Stimulated activated CD8-positive, alpha-beta memory T cell treated with anti-CD3 and anti-CD28 coated beads, Interleukin-7, amount 100 ng/mL, for 24 hours (primary cell): Measurements from ENCODE around the gene CYB5R3.
"Not testable (repeated sequence)": the region's sequence is repeated elsewhere in the genome, so short reads cannot be mapped to it uniquely, and the experiment has no call there.

Experiments used
- DNase-seq: peaks from one replicate; pipeline ENCODE4 v3.0.0-alpha.2; 2020; ENCODE audit warnings: low read depth

Gene CYB5R3

DNA sequence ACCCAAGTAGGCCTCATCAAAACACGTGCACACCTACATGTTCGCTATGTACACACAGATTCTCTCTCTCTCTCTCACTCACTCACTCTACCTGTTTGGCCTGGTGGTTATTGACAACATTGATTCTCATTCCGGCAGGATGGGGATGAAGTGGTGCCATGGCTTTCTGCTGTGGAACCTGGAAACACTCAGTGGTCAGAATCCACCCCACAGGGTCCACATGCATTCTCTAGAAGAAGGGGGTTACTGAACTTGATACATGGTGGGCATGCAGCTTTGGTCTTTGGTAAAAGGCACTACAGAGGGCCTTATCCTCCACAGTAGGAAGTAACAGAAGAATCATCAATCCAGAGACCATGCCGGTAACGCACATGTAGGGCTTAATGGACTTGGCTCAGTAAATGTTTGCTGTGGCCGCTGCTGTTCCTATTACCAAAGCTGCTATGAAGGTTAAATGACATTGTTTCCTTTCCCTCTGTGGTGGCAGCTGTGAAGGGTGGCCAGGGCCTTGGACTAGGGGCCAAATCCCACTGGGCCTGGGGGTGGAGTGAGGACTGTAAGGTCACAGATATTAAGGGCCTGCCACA is 47.2 kb downstream of the CYB5R3 start:
- no peak for DNase-seq

DNA sequence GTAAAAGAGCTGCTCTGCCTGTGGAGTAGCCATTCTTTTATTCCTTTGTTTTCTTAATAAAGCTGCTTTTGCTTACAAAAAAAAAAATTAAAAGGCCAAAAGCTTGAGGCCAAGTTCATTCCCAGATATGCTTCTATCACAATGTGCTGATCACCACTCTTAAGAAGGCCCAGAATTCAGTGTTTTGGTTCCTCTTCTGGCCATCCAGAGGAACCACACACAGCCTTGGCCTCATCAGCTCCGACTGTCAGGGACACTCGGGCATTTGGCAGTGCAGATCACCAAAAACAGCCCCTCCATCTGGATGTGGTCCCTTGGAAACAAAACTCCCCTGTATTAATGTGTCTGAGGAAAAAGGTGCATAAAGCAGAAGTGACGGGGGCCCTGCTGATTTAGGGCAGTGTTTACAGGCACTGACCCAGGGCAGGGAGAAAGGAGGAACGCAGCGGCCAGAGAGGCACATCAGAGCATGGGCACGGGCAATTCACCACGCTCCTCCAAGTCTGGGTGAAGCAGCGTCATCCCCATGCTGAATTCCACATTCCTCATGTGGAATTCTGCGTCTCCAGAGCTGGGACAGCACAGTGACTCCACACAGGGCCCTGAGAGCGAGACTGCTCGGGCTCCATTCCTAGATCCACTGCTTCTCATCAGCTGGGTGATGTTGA is 52.2 kb downstream of the CYB5R3 start:
- no peak for DNase-seq

DNA sequence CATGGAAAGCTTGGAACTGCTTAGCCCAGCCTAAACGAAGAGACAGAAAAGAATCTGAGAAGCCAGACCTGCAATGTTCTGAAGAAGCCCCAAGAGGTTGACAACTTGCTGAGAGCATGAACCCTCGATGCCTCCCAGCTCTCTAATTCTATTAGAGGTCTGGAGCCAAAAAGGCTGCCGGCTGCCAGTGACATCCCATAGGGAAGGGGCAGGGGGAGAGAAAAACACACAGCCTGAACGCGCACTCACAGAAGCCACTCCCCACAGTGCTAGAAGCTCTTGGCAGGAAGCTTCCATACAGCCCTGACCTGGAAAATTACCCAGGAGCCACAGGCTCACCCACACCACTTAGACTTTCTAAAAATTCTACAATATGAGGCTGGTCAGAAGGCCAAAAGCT is 52.9 kb downstream of the CYB5R3 start:
- DNase-seq = no peak

DNA sequence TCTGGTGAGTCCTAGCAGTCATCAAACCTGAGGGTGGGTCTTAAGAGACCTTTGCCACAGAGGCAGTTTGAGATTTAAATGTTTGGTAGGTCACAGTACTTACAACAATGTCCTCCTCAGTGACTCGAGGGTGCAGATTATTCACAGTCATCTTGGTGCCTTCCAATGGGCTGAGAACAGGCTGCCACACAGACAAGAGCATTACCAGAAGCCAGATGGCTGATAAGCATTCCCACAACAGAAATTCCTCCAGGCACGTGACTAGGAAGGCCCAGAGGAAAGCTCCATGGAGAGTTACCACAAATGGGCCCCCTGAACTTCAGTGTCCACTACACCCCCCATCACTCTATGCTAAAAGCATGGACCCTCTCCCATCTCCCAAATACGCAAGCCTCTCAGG is 53.8 kb downstream of the CYB5R3 start:
- no peak for DNase-seq

DNA sequence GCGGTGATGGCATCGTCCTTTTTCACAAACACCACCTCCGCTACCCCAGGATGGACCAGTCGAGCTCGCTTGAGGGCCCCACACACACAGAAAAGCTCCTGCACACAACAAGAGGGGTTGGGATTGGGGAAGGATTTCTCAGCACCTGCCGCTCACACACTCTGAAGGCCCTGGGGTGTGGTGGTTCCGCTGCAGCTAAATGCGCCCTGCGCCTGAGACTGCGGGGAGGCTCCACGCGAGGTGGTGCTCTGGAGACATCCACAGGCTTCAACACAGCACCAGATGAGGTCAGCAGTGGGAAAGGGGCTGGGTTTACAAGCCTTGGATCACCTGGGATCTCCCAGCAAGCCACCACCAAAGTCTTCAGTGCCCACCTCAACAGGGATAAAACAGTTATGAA is 57.2 kb downstream of the CYB5R3 start:
- no peak for DNase-seq

DNA sequence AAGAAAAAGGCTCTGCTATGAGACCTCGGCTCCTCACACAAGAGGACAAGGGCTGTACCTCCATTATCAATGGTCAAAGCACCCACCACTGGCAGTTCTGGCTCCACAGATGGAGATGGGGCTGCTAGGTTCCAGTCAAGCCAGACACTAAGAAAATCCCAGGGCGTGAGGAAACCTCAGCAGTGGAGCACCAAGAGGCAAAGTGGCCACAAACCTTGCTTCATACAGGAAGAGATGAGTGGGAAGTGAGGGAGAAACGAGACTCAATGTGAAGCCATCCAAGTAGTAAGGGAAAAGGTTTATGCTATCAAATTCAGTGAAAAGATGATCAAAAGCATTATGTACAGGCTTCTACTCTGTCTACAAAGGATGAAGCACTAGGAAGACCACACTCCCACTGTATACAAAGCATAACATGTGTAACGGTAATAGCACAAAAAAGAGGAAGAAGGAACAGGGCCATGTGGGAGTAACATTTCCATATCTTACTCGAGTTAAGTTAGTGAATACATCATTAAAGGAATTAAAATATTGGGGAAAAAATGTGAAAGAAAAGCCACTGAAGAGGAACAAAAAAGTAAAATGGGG is 61.5 kb downstream of the CYB5R3 start:
- DNase-seq = no peak

DNA sequence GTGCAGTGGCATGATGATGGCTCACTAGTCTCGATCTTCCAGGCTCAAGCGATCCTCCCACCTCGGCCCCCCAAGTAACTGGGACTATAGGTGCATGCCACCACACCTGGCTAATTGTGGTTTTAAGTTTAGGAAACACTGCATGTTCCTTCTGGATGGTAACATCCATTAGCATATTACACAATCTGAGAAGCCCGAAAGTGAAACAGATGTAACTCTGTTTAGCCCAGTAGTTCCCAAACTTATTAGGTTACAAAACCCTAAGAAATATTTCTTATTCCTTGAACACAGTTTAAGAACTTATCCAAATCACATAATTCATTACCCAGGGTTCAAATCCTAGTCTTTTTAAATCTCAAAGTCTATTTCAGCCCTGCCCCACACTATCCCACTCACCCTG is 62.8 kb downstream of the CYB5R3 start:
- DNase-seq = no peak

DNA sequence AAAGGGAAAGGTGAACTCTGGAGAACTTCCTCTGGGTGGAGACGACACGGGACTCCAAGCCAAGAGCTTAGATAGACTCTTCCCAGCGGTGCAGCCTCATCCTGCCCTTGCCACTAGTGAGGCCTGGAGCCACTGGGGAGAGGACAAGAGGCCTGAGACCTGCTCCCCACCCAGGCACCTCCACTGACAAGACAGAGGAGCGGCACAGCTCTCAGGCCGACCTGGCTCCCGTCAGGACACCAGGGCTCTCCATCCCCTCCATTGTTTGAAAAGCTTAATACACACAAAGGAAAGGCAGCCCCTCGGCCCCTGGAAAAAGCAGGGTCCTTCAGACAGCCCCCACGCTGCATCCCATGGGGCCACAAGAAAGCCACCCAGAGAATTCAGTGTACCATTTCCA is 64.1 kb downstream of the CYB5R3 start:
- DNase-seq = no peak

DNA sequence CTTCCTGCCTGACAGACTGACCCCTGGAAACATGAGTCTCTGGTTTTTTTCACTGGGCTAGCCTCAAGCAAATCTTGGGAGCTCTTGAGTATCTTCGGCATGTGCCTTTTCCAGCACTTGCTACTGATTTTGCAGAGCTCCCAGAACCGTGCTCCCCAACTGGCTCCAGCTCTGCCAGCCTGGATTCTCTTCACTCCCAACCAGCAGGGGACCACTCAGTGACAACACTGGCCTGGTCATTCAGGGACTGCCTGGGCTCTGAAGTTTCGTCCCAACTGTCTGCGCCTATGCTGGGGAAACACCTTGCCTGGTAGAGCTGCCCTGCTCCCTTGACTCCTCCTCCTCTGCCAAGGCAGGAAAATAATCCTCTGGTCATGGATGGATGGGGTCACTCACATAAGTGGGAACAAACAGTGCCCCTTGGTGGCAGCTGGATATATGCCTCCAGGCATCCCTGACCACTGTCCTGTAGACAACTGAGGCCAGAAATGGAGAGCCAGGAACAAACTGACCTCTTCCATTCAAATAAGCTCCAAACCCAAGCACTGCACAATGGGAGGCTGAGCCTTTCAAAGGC is 64.7 kb downstream of the CYB5R3 start:
- no peak for DNase-seq

DNA sequence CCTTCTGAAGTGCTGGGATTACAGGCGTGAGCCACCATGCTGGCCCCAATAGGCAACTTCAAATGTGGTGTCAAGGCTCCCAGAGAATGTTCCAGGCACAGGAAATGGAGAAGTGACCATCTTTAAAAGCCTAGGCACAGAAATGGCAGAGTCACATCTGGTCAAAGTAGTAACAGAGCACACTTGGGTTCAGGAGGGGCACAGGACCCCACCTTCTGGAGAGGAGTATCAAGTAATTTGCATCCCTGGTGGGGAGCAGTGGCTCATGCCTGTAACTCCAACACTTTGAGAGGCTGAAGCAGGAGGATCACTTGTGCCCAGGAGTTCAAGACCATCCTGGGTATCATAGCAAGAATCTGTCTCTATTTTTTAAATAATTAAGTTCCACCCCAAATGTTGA is 66.2 kb downstream of the CYB5R3 start:
- DNase-seq = no peak

DNA sequence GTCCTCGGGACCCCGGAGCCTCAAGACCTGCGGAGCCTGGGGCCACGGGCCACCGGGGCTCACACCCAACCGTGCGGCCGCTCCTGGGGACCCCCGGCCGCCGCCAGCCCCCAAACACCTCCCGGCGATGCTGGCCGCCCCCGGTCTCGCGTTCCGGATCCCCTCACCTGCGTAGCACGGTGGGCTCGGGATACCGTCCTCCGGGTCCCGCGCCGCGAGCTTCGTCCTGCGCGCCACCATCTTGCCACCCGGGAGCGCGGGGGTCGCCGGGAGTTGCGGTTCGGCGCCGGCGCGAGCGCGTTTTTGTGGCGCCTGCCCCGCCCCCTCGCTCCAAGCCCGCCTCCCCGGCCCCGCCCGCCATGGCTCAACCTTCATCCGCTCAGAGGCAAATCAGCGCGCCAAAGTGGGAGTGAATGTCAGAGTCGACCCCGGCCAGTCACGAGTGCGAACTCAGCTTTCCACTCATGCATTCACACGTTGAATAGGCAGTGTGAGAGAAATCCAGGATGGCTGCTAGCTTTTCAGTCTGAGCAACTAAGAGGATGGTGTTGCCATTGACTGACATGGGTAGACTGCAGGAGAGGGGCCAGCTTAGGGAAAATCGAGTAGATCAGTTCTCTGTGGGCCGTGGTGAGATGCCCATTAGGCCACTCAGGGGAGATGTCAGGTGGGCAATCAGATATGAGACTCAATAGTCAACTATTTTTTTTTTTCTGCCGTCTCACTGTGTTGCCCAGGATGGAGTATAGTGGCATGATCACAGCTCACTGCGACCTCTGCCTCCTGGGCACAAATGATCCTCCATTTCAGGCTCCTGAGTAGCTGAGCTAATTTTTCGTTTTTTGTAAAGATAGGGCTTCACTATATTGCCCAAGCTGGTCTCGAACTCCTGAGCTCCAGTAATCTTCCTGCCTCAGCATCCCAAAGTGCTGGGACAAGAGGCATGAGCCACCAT is 67.2 kb downstream of the CYB5R3 start:
- peak; percentile 73 for DNase-seq

DNA sequence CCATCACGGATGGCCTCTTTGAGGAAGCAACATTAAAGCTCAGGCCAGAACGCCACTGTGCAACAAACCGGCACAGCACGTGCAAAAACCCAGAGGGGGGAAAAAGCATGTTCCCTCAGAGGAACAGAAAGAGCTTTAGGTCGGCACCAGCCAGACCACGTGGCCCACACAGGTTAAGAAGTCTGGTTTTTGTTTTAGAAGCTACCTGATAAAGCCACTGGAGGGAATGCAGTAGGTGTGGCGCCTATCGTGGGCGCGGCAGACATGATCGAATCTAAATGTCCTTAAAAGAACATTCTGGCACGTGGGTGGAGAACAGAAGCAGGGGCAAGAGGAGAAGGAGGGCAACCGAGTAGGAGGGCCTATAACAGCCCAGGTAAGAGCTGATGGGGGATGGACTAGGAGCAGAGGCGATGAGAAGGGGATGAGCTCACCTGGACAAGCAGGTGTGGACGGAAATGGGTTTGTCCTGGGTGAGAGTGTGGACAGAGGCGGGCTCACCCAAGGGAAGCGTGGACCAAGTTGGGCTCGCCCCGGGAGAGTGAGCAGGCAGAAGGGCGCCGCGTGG is 67.9 kb downstream of the CYB5R3 start:
- not testable (repeated sequence) for DNase-seq

DNA sequence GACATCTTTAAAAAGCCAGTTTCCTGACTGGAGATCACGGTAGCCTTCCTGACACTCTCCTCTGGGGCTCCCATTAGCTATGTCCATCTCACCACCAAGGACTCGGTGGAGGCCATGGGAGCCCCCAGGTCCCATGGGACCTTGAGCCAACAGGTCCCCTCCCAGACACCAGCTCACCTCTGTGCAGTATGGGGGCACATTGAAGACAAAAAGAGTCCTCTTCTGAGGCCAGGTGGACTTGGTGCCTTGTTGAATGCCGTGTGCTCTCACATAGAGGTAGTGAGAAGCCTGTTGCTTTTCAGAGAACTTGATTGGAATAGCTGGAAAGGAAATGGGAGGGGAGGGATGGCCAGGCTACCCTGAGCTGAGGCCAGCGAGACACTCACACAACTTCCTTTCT is 69.2 kb downstream of the CYB5R3 start:
- not testable (repeated sequence) for DNase-seq

DNA sequence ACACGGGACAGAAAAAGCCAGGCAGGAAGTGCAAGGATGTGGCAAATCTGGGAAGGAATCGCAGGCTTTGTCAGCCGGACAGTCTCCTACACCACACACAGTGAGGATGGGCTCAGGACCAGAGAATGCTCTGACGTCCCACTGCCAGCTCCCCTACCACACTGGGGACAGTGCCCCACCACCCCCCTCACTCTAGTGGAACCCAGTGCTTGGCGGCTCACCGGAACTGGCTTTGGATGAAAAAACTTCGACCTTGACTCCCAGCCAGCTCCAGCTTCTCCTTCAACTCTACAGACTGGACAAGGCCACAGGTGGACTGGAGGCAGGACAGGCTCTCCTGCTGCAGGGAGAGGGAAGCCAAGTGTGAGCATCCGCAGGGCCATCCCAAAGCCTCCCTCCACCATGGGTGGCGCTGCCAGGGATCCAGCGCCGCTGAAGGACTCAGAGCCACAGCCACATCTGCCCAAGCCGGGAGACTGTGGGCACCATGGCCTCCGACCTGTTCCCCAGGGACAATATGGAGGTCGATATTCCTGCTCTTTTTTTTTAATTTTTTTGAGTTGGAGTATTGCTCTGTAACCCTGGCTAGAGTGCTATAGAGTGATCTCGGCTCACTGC is 71.5 kb downstream of the CYB5R3 start:
- DNase-seq = no peak

DNA sequence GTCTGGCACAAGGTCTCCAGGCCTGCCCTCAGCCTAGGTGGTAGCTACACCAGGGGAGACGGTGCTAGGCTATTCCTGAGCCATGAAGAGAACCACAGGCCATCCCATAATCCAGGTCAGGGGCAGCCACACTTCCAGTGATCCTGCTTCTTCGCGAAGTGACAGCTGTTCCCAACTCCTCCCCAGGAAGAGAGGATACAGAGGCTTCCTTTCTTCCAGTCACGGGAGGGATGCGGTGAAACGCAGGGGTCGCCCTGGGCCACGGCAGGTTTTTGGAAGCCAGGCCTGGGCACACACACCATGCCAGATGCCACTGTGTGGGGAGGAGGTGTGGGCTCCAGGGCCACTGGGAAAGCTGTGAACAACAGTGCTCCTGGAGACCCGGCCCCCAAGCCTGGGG is 72.1 kb downstream of the CYB5R3 start:
- not testable (repeated sequence) for DNase-seq

DNA sequence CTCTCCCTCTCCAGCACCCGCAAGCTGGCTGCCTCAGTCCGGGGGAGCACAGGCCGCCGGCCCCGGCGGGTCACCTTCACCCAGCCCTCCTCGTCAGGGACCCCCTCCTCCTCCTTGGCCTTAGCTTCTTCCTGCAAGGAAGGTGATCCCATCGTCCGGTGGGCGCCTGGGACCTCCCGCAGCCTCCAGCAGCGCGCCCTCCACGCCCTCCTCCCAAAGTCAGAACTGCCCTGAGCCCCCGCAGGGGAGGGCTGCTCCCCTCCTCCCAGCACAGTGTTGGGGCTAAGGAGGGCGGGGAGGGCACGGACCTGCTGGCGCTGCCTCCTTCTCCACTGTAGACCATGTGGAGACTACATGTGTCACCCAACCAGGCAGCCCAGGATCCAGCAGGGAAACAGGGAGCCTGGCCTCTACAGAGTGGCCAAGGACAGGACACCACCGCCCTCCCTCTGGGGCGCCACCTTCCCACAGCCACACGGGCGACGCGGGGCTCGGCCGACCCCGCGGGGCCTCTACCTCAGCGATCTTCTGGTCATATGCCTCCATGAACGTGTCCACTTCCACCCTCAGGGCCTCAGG is 73.1 kb downstream of the CYB5R3 start:
- DNase-seq = not testable (repeated sequence)

DNA sequence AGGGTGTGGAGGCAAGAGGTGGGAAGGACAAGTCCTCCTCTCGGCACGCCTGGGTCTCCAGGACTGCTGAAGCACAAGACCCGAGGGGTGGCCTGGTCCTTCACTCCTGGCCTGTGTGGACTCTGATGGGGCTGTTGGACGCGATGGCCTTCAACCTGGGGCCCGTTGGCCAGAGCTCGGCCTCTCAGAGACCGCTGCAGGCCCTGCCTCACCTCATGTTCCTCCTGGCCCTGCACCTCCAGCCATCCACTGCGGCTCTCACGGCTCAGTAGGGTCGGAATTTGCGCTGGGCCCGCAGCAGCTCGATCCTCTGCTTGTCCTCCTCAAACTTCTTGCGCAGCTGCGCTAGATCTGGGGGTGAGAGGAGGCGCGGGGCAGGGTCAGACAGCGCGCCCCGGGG is 74.7 kb downstream of the CYB5R3 start:
- DNase-seq = not testable (repeated sequence)

DNA sequence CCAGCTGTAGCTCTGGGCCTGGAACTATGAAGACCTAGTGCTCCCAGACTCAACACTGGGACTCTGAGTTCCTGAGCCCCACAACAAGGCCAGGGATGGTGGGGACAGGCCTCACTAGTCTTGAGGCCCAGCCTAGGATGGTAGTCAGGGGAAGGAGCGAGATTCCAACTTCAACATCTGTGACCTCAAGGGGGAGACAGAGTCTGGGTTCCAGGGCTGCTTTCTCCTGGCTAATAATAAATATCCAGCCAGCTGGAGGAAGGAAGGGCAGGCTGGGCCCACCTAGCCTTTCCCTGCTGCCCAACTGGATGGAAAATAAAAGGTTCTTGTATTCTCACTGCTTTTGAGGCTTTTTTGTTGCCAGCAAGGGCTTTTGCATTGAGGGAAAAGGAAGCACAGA is 75.1 kb downstream of the CYB5R3 start:
- not testable (repeated sequence) for DNase-seq

DNA sequence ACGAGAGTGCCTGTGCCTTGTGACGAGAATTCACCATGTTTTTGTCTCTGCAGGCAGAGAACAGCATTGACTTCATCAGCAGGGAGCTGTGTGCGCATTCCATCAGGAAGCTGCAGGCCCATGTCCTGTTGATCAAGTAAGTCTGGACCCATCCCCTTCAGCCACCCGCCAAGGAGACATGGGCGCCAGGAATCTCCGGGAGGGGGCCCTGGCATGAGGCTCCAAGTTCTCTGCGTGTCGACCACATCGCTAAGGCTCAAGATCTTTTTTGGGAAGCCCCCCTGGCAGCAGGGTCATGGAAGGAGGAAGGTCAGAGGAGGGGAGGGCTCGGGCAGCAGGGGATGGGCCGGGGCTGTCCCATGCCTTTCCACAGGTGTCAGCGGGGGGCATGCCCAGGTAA is 78.1 kb downstream of the CYB5R3 start:
- not testable (repeated sequence) for DNase-seq

DNA sequence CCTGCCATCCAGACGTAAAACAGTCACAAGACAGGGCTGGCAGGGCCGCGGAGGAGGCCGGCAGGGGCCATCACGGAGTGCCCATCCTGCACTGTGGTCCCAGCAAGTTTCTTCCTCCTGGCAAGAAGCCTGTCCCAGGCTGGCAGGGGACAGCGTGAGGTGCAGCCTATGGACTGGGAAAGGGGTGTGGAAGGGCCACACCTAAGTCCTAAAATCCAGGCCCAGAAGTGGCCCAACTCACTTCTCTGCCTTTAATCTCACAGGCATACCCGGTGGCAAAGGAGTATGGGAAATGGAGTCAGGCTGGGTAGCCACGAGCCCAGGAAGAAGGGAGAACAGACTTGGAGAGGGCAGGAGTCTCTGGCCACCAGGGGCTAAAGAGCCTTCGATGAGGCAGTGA is 78.6 kb downstream of the CYB5R3 start:
- DNase-seq = not testable (repeated sequence)

DNA sequence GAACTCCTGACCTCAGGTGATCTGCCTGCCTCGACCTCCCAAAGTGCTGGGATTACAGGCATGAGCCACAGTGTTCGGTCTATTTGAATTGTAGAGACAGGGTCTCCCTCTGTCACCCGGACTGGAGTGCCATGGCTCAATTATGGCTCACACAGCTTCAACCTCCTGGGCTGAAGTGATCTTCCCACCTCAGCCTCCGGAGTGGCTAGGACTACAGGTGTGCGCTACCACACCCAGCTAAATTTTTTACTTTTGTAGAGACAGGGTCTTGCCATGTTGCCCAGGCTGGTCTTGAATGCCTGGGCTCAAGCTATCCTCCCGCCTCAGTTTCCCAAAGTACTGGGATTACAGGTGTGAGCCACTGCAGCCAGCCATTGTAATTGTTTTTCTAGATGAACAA is 81.2 kb downstream of the CYB5R3 start:
- not testable (repeated sequence) for DNase-seq
